Measurements from ENCODE around the gene MRPS17.

The MRPS17 gene

DNA sequence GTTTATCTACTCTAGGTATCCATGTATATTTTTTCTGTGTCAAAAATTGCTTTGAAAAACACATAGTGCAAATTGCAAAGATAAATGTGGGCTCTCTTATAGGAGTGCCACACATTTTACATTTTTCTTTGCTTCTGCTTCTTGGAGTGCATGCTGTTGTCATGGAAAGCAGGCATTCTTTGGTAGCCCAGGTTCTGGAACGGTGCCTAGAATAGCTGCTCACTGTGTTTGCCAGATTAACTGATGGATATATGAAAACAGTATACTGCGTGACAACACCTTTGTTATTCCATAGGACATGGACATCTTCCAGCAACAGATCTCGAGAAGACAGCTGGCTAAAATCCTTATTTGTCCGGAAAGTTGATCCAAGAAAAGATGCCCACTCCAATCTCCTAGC is 26.2 kb downstream of the MRPS17 start:
- peaks cover 2% of the 10 kb centered on the region; the same call in 1 of the 2 replicates for H3K36me3 ChIP-seq (ENCODE audit: low read length)
- TF ChIP-seq EZH2phosphoT487 (conservative IDR thresholded peaks at IDR 0.05; ENCODE audit: low read length) (no peak), CTCF (IDR thresholded peaks at IDR 0.05; ENCODE audit: insufficient read depth, low read length, poor library complexity, severe bottlenecking) (no peak)
- H3K79me2 ChIP-seq (ENCODE audit: insufficient read depth, low read length), result no peaks in the 10 kb centered on the region
- no peaks in the 10 kb centered on the region for H3K9me3 ChIP-seq (ENCODE audit: insufficient read depth, low read length)
- H2AFZ ChIP-seq (ENCODE audit: low read depth, low read length, severe bottlenecking), result no peak overlapping the region
- H3K9ac ChIP-seq (ENCODE audit: low read length), result no peak overlapping the region
- H3K27me3 ChIP-seq (ENCODE audit: low read length), result no peaks in the 10 kb centered on the region
- no peak overlapping the region for H3K4me2 ChIP-seq (ENCODE audit: low read depth, low read length, poor library complexity, severe bottlenecking)
- H3K27ac ChIP-seq (ENCODE audit: low read depth, low read length), result no peak overlapping the region
- no peaks in the 10 kb centered on the region for H3K9me2 ChIP-seq (replicated peaks; ENCODE audit: insufficient read depth, low read length)
- H3K4me3 ChIP-seq (ENCODE audit: insufficient read depth, low read length, poor library complexity, severe bottlenecking), result no peak overlapping the region
- H3F3A ChIP-seq (ENCODE audit: insufficient read depth), result no peaks in the 10 kb centered on the region
- no peaks in the 10 kb centered on the region for H4K20me1 ChIP-seq (ENCODE audit: low read depth, low read length)

DNA sequence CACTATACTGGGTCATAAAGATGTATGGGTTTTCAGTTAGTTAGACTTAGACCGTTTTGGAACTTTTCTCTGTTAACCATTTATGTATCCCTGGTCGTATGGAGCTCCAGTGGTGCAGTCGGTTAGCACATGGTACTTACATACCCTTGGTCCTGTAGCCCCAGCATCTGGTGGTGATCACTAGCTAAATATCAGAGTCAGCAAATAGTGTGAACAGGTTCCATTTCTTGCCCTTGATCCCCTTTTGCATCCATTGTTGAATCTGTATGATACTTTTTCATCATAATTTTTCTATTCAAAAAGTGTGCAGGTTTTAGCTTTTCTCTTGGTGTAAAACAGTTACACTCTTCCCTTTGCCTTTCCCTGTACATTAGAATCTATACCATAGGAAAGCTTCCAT is 28.6 kb downstream of the MRPS17 start:
- H3F3A ChIP-seq (ENCODE audit: insufficient read depth), result no peaks in the 10 kb centered on the region
- H3K79me2 ChIP-seq (ENCODE audit: insufficient read depth, low read length), result no peaks in the 10 kb centered on the region
- TF ChIP-seq CTCF (IDR thresholded peaks at IDR 0.05; ENCODE audit: insufficient read depth, low read length, poor library complexity, severe bottlenecking) (no peak), EZH2phosphoT487 (conservative IDR thresholded peaks at IDR 0.05; ENCODE audit: low read length) (no peak)
- no peaks in the 10 kb centered on the region for H4K20me1 ChIP-seq (ENCODE audit: low read depth, low read length)
- H2AFZ ChIP-seq (ENCODE audit: low read depth, low read length, severe bottlenecking), result no peak overlapping the region
- H3K9me3 ChIP-seq (ENCODE audit: insufficient read depth, low read length), result no peaks in the 10 kb centered on the region
- H3K27ac ChIP-seq (ENCODE audit: low read depth, low read length), result no peak overlapping the region
- H3K27me3 ChIP-seq (ENCODE audit: low read length), result no peaks in the 10 kb centered on the region
- no peak overlapping the region for H3K4me2 ChIP-seq (ENCODE audit: low read depth, low read length, poor library complexity, severe bottlenecking)
- H3K9ac ChIP-seq (ENCODE audit: low read length), result no peak overlapping the region
- H3K9me2 ChIP-seq (replicated peaks; ENCODE audit: insufficient read depth, low read length), result no peaks in the 10 kb centered on the region
- peaks cover 9% of the 10 kb centered on the region; the same call in 1 of the 2 replicates for H3K36me3 ChIP-seq (ENCODE audit: low read length)
- no peak overlapping the region for H3K4me3 ChIP-seq (ENCODE audit: insufficient read depth, low read length, poor library complexity, severe bottlenecking)

DNA sequence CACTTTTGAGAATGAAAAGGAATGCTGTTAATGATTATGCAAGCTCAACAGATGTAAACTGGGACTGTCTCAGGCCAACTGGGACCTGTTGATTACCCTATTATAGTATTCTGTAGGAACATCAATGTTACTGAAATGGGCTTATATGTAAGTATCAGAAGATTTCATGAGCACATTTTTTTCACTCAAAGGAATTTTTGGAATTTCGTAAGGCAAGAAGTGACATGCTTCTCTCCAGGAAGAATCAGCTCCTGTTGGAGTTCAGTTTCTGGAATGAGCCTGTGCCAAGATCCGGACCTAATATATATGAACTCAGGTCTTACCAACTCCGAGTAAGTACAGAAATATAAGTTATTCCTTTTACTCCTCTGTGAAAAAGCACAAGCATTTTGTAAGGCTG is 31.9 kb downstream of the MRPS17 start:
- Histone ChIP-seq H3K4me2 (ENCODE audit: low read depth, low read length, poor library complexity, severe bottlenecking) (no peak overlapping the region), H3F3A (ENCODE audit: insufficient read depth) (no peaks in the 10 kb centered on the region), H3K27ac (ENCODE audit: low read depth, low read length) (no peak overlapping the region), H2AFZ (ENCODE audit: low read depth, low read length, severe bottlenecking) (no peak overlapping the region), H3K36me3 (ENCODE audit: low read length) (peaks cover 9% of the 10 kb centered on the region; the same call in 1 of the 2 replicates), H3K79me2 (ENCODE audit: insufficient read depth, low read length) (no peaks in the 10 kb centered on the region), H3K9me2 (replicated peaks; ENCODE audit: insufficient read depth, low read length) (no peaks in the 10 kb centered on the region), H3K9me3 (ENCODE audit: insufficient read depth, low read length) (no peaks in the 10 kb centered on the region), H4K20me1 (ENCODE audit: low read depth, low read length) (no peaks in the 10 kb centered on the region), H3K4me3 (ENCODE audit: insufficient read depth, low read length, poor library complexity, severe bottlenecking) (no peak overlapping the region), H3K9ac (ENCODE audit: low read length) (no peak overlapping the region), H3K27me3 (ENCODE audit: low read length) (no peaks in the 10 kb centered on the region)
- TF ChIP-seq EZH2phosphoT487 (conservative IDR thresholded peaks at IDR 0.05; ENCODE audit: low read length) (no peak), CTCF (IDR thresholded peaks at IDR 0.05; ENCODE audit: insufficient read depth, low read length, poor library complexity, severe bottlenecking) (no peak)
